Activated T-cell treated with anti-CD3 and anti-CD28 coated beads for 24 hours (primary cell): ENCODE data around the gene PIK3R6.

Experiments used
- DNase-seq: peaks from one replicate; pipeline ENCODE4 v3.0.0-alpha.2; 2020; ENCODE audit warnings: low read depth

The PIK3R6 gene

GRCh38 chr17:8793649-8794048, 73.8 kb downstream of the PIK3R6 start:
- no peak for DNase-seq

GRCh38 chr17:8792646-8793045, 74.8 kb downstream of the PIK3R6 start:
- no peak for DNase-seq

GRCh38 chr17:8791910-8792270, 75.6 kb downstream of the PIK3R6 start:
- no peak for DNase-seq

- no peak for DNase-seq
Observed at GRCh38 chr17:8791248-8791909, 76.1 kb downstream of the PIK3R6 start.

GRCh38 chr17:8789743-8790142, 77.7 kb downstream of the PIK3R6 start:
- no peak for DNase-seq

- DNase-seq: no peak
Observed at GRCh38 chr17:8788998-8789397, 78.5 kb downstream of the PIK3R6 start.

- DNase-seq: peak; percentile 48
Observed at GRCh38 chr17:8785547-8786413, 81.7 kb downstream of the PIK3R6 start.

GRCh38 chr17:8782176-8782575, 85.3 kb downstream of the PIK3R6 start:
- DNase-seq: no peak

- DNase-seq: no peak
Observed at GRCh38 chr17:8781776-8782175, 85.7 kb downstream of the PIK3R6 start.

GRCh38 chr17:8776881-8777280, 90.6 kb downstream of the PIK3R6 start:
- no peak for DNase-seq

GRCh38 chr17:8776248-8776647, 91.2 kb downstream of the PIK3R6 start:
- no peak for DNase-seq

- DNase-seq: no peak
Observed at GRCh38 chr17:8766731-8767130, 100.7 kb downstream of the PIK3R6 start.

GRCh38 chr17:8762012-8762411, 105.5 kb downstream of the PIK3R6 start:
- no peak for DNase-seq

- DNase-seq: no peak
Observed at GRCh38 chr17:8758137-8758596, 109.3 kb downstream of the PIK3R6 start, which contains the start of gene SPDYE4. SPDYE4 (minus strand) TSS chr17:8758546; CDS start chr17:8758382, 164 bp downstream.

GRCh38 chr17:8757189-8757588, 110.3 kb downstream of the PIK3R6 start:
- DNase-seq: no peak

- no peak for DNase-seq
Observed at GRCh38 chr17:8755590-8756255, 111.8 kb downstream of the PIK3R6 start.

GRCh38 chr17:8754890-8755289, 112.6 kb downstream of the PIK3R6 start:
- DNase-seq: no peak

GRCh38 chr17:8753976-8754440, 113.5 kb downstream of the PIK3R6 start:
- no peak for DNase-seq

- no peak for DNase-seq
Observed at GRCh38 chr17:8753136-8753975, 114.1 kb downstream of the PIK3R6 start.
